GM18517 (cell line): ENCODE results near the gene CDPF1.
A peak's percentile ranks its signal among the peaks of the same experiment; 100 is the strongest.

Experiments
- ATAC-seq: cut with Tn5 transposase; IDR thresholded peaks from one replicate; pipeline ENCODE4 v1.9.1; 2021; ENCODE audit warnings: mild to moderate bottlenecking, moderate library complexity; ENCODE audit not compliant: unreplicated experiment

Gene CDPF1

GRCh38 chr22:46259374-46259773 is 9.3 kb upstream of the CDPF1 start:
- ATAC-seq, result no peak

GRCh38 chr22:46256358-46256958 is 6.4 kb upstream of the CDPF1 start:
- ATAC-seq, result no peak

GRCh38 chr22:46251816-46252380 is 1.8 kb upstream of the CDPF1 start:
- no peak for ATAC-seq

GRCh38 chr22:46251266-46251665 is 1.2 kb upstream of the CDPF1 start:
- no peak for ATAC-seq

GRCh38 chr22:46250783-46251125 is 661 bp upstream of the CDPF1 start:
- peak; percentile 9 for ATAC-seq

GRCh38 chr22:46247443-46247975 is 2.6 kb downstream of the CDPF1 start:
- ATAC-seq, result no peak

GRCh38 chr22:46246178-46246577 is 3.9 kb downstream of the CDPF1 start:
- no peak for ATAC-seq

- ATAC-seq, result no peak
These were observed 4.6 kb downstream of the CDPF1 start for GRCh38 chr22:46245511-46245910.

- no peak for ATAC-seq
These were observed 5.3 kb downstream of the CDPF1 start for GRCh38 chr22:46244771-46245170.

- ATAC-seq, result no peak
These were observed 8.0 kb downstream of the CDPF1 start for GRCh38 chr22:46242076-46242475.

GRCh38 chr22:46241396-46242007 is 8.6 kb downstream of the CDPF1 start:
- ATAC-seq, result no peak

GRCh38 chr22:46240907-46241306 is 9.2 kb downstream of the CDPF1 start:
- ATAC-seq, result no peak

GRCh38 chr22:46240506-46240905 is 9.6 kb downstream of the CDPF1 start:
- no peak for ATAC-seq

GRCh38 chr22:46240073-46240472 is 10.0 kb downstream of the CDPF1 start:
- ATAC-seq, result no peak

- no peak for ATAC-seq
These were observed 10.6 kb downstream of the CDPF1 start for GRCh38 chr22:46239261-46240048.

GRCh38 chr22:46238541-46238940 is 11.6 kb downstream of the CDPF1 start:
- ATAC-seq, result no peak

GRCh38 chr22:46237453-46238124 is 12.5 kb downstream of the CDPF1 start:
- no peak for ATAC-seq

GRCh38 chr22:46234969-46235368 is 15.1 kb downstream of the CDPF1 start:
- ATAC-seq, result no peak

GRCh38 chr22:46233231-46233630 is 16.9 kb downstream of the CDPF1 start:
- ATAC-seq, result no peak

GRCh38 chr22:46230262-46230901 is 19.7 kb downstream of the CDPF1 start:
- ATAC-seq, result no peak

- ATAC-seq, result no peak
These were observed 20.4 kb downstream of the CDPF1 start for GRCh38 chr22:46229701-46230100.
